ENCODE data around the gene CLSTN2. TPM values are rescaled to one million over a fixed set of nuclear protein-coding genes. Genes with fewer than 3 reads are reported as not detected.

CLSTN2 gene
- polyA plus RNA-seq, 3 donors = not detected

DNA sequence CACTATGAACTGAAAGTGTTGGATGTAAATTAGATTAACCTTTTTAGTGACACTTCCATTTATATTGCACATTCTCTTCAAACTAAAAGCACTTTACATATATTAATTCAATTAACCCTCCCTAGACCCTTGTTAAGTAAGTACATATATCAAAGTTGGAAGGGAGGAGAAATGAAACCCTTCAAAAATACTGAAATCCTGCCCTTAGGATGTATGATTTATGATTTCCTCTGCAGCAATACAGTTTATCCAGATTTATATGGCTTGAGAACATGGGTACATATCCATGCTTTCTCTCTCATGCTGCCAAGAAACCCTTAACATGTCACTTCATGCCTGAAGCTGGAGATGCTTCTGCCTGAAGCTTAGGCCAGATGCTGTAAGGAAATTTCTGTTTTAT, 11.0 kb downstream of the CLSTN2 start:
- Histone ChIP-seq H3K27me3 (ENCODE audit: control insufficient read depth in 2 of 2, insufficient read depth in 2 of 2, low read length in 2 of 2) (peaks cover 0 to 5% of the 10 kb centered on the region in 2 donors), H3K27ac (ENCODE audit: low read depth in 1 of 2, low read length in 2 of 2) (no peak overlapping the region), H3K4me1 (ENCODE audit: control insufficient read depth in 1 of 2, insufficient read depth in 2 of 2, low read length in 2 of 2) (no peaks in the 10 kb centered on the region), H3K36me3 (replicated peaks in 1 of 2; ENCODE audit: control insufficient read depth in 1 of 2, insufficient read depth in 2 of 2, low read length in 2 of 2) (no peaks in the 10 kb centered on the region), H3K4me3 (replicated peaks in 1 of 3; ENCODE audit: low read depth in 2 of 3, low read length in 3 of 3) (no peak overlapping the region), H2AFZ (ENCODE audit: insufficient read depth, low read depth, low read length, poor library complexity, severe bottlenecking) (no peak overlapping the region), H3K9ac (ENCODE audit: insufficient read depth, low read length, poor library complexity, severe bottlenecking) (no peak overlapping the region), H3K4me2 (replicated peaks; ENCODE audit: extremely low read depth, low read length, poor library complexity, severe bottlenecking) (no peak overlapping the region), H4K20me1 (ENCODE audit: insufficient read depth, low read length) (no peaks in the 10 kb centered on the region), H3K9me3 (replicated peaks in 1 of 2; ENCODE audit: control insufficient read depth in 1 of 2, insufficient read depth in 1 of 2, low read length in 2 of 2) (no peaks in the 10 kb centered on the region), H3K79me2 (ENCODE audit: insufficient read depth, low read length) (no peaks in the 10 kb centered on the region)
- Mint-ChIP-seq H3K9me3 (peaks cover 0 to 2% (median 0%) of the 10 kb centered on the region in 7 donors), H3K36me3 (no peaks in the 10 kb centered on the region), H3K4me3 (no peak overlapping the region), H3K27me3 (ENCODE audit: low read depth in 3 of 3) (peaks cover 4 to 16% (median 5%) of the 10 kb centered on the region in 3 donors), H3K27ac (no peak overlapping the region), H3K4me1 (no peaks in the 10 kb centered on the region)
- TF ChIP-seq, protein P1, sequence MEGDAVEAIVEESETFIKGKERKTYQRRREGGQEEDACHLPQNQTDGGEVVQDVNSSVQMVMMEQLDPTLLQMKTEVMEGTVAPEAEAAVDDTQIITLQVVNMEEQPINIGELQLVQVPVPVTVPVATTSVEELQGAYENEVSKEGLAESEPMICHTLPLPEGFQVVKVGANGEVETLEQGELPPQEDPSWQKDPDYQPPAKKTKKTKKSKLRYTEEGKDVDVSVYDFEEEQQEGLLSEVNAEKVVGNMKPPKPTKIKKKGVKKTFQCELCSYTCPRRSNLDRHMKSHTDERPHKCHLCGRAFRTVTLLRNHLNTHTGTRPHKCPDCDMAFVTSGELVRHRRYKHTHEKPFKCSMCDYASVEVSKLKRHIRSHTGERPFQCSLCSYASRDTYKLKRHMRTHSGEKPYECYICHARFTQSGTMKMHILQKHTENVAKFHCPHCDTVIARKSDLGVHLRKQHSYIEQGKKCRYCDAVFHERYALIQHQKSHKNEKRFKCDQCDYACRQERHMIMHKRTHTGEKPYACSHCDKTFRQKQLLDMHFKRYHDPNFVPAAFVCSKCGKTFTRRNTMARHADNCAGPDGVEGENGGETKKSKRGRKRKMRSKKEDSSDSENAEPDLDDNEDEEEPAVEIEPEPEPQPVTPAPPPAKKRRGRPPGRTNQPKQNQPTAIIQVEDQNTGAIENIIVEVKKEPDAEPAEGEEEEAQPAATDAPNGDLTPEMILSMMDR (IDR thresholded peaks at IDR 0.05) = no peak
- DNase-seq = no peak
- intact Hi-C loops (cut with micrococcal nuclease) = no loop called here

DNA sequence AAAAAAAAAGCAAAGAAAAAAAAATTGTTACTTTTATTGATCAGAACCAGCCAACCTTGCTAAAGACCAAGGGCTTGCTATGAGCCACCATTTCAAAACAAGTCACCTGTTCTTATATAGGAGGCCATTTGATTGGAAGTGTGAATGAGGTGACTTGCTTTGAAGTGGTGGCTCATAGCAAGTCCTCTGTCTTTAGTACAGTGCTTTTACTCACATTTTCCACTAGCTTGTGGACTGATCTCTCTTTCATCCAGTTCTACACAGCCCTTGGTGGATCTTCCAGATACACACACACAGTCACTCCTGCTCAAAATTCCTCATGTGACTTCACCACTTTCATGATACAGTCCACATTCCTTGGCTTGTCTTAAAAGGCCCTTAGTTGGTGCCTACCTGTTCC, 13.5 kb downstream of the CLSTN2 start:
- H3K36me3 ChIP-seq (replicated peaks in 1 of 2; ENCODE audit: control insufficient read depth in 1 of 2, insufficient read depth in 2 of 2, low read length in 2 of 2) = no peaks in the 10 kb centered on the region
- H3K9me3 ChIP-seq (replicated peaks in 1 of 2; ENCODE audit: control insufficient read depth in 1 of 2, insufficient read depth in 1 of 2, low read length in 2 of 2) = no peaks in the 10 kb centered on the region
- intact Hi-C loops (cut with micrococcal nuclease) = no loop called here
- no peak overlapping the region for H3K9ac ChIP-seq (ENCODE audit: insufficient read depth, low read length, poor library complexity, severe bottlenecking)
- DNase-seq = no peak
- H3K4me2 ChIP-seq (replicated peaks; ENCODE audit: extremely low read depth, low read length, poor library complexity, severe bottlenecking) = no peak overlapping the region
- peaks cover 0 to 12% (median 2%) of the 10 kb centered on the region in 3 donors for H3K27me3 Mint-ChIP-seq (ENCODE audit: low read depth in 3 of 3)
- TF ChIP-seq, protein P1 (IDR thresholded peaks at IDR 0.05) = no peak
- no peak overlapping the region for H3K27ac ChIP-seq (ENCODE audit: low read depth in 1 of 2, low read length in 2 of 2)
- H3K4me1 ChIP-seq (ENCODE audit: control insufficient read depth in 1 of 2, insufficient read depth in 2 of 2, low read length in 2 of 2) = no peaks in the 10 kb centered on the region
- H2AFZ ChIP-seq (ENCODE audit: insufficient read depth, low read depth, low read length, poor library complexity, severe bottlenecking) = no peak overlapping the region
- H3K4me3 Mint-ChIP-seq = no peak overlapping the region
- peaks cover 0 to 2% (median 0%) of the 10 kb centered on the region in 7 donors for H3K9me3 Mint-ChIP-seq
- peaks cover 0 to 2% of the 10 kb centered on the region in 2 donors for H3K27me3 ChIP-seq (ENCODE audit: control insufficient read depth in 2 of 2, insufficient read depth in 2 of 2, low read length in 2 of 2)
- no peak overlapping the region for H3K4me3 ChIP-seq (replicated peaks in 1 of 3; ENCODE audit: low read depth in 2 of 3, low read length in 3 of 3)
- peak overlapping the region in 1 of 7 donors; percentile 15 for H3K27ac Mint-ChIP-seq
- H3K4me1 Mint-ChIP-seq = no peaks in the 10 kb centered on the region
- H4K20me1 ChIP-seq (ENCODE audit: insufficient read depth, low read length) = no peaks in the 10 kb centered on the region
- no peaks in the 10 kb centered on the region for H3K36me3 Mint-ChIP-seq
- H3K79me2 ChIP-seq (ENCODE audit: insufficient read depth, low read length) = no peaks in the 10 kb centered on the region
